Immature natural killer cell (primary cell): ENCODE data around the gene THAP7. TPM values are rescaled to one million over a fixed set of nuclear protein-coding genes. Genes with fewer than 3 reads are reported as not detected.
A peak's percentile ranks its signal among the peaks of the same experiment; 100 is the strongest.
"Not testable (repeated sequence)": the region's sequence is repeated elsewhere in the genome, so short reads cannot be mapped to it uniquely, and the experiment has no call there.

Experiments used
- DNase-seq, 3 donors: peaks; one replicate each; pipeline ENCODE4 v3.0.0; 2022; ENCODE audit warnings: mixed read lengths in 1 of 3
- H3K27ac Mint-ChIP-seq, 6 donors: one replicate each; pipeline ENCODE4 v1.8.0; 2020; ENCODE audit warnings: mixed read lengths in 6 of 6, mild to moderate bottlenecking in 5 of 6, inconsistent platforms in 4 of 6, moderate library complexity in 3 of 6
- H3K27me3 Mint-ChIP-seq, 3 donors: one replicate each; pipeline ENCODE4 v1.8.0; 2020 to 2021; ENCODE audit warnings: low read depth in 3 of 3, mild to moderate bottlenecking in 3 of 3, mixed read lengths in 3 of 3, moderate library complexity in 3 of 3, inconsistent platforms in 1 of 3
- H3K36me3 Mint-ChIP-seq, 3 donors: one replicate each; pipeline ENCODE4 v1.8.0; 2020; ENCODE audit warnings: mixed read lengths in 3 of 3, inconsistent platforms in 2 of 3, mild to moderate bottlenecking in 2 of 3
- H3K4me1 Mint-ChIP-seq, 2 donors: one replicate each; pipeline ENCODE4 v1.8.0; 2020; ENCODE audit warnings: inconsistent platforms in 2 of 2, mild to moderate bottlenecking in 2 of 2, mixed read lengths in 2 of 2, moderate library complexity in 1 of 2
- H3K4me3 Mint-ChIP-seq, 5 donors: one replicate each; pipeline ENCODE4 v1.8.0; 2020; ENCODE audit warnings: mild to moderate bottlenecking in 5 of 5, mixed read lengths in 5 of 5, inconsistent platforms in 3 of 5, moderate library complexity in 3 of 5
- H3K9me3 Mint-ChIP-seq, 6 donors: one replicate each; pipeline ENCODE4 v1.8.0; 2020; ENCODE audit warnings: mild to moderate bottlenecking in 6 of 6, mixed read lengths in 6 of 6, inconsistent platforms in 4 of 6, moderate library complexity in 3 of 6
- polyA plus RNA-seq, 3 donors: library from polyadenylated mRNA; unstranded; fragments of 300-500 nt; fragmentation: Illumina TruSeq; gene quantifications; one replicate each; pipeline ENCODE4 v1.2.3, GENCODE V29; 2021

Gene THAP7, protein sequence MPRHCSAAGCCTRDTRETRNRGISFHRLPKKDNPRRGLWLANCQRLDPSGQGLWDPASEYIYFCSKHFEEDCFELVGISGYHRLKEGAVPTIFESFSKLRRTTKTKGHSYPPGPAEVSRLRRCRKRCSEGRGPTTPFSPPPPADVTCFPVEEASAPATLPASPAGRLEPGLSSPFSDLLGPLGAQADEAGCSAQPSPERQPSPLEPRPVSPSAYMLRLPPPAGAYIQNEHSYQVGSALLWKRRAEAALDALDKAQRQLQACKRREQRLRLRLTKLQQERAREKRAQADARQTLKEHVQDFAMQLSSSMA
- polyA plus RNA-seq = 10 to 100 TPM; 28.9 to 41.4 (median 32.9) TPM

DNA sequence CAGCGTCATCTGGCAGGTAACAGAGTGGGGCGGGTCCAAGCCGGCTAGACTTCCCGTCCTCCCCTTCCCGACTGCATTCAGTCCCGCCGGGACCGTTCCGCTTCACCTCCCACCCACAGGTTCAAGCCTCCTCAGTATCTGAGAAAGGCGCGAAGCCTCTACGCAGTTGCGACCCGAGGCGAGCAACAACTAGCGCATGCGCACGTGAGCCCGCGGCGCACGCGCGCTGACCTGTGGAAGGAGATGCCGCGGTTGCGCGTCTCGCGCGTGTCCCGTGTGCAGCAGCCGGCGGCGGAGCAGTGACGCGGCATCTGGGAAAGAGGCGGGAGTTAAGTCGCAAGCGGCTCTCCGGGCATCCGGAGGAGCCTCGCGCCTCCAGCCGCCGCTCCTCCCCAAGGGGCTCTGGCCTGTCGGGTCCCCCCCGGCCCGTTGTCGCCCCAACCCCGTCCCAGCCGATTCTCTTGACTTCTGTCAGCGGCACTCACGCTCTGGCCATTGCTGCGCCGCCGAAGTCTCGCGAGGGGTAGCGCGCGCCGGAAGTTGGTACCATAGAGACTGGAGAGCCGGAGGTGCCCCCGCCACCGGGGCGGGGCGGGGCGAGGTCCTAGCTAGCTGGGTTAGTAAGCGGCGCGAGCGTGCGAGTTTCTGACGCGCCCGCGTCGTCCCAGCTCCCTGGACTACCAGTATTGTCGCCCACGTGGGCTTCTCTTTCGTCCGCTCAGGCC lies at the start of gene THAP7:
Gene THAP7, minus strand, starts transcription at position 518 of the 725 bp plus-strand sequence. Its CDS starts 207 bp downstream, at position 311.
- Mint-ChIP-seq H3K36me3 (no peaks in the 10 kb centered on the region), H3K4me1 (peaks cover 28 to 35% of the 10 kb centered on the region in 2 donors), H3K4me3 (peak within 1 kb of the TSS; percentile 86 to 98 (median 95))

DNA sequence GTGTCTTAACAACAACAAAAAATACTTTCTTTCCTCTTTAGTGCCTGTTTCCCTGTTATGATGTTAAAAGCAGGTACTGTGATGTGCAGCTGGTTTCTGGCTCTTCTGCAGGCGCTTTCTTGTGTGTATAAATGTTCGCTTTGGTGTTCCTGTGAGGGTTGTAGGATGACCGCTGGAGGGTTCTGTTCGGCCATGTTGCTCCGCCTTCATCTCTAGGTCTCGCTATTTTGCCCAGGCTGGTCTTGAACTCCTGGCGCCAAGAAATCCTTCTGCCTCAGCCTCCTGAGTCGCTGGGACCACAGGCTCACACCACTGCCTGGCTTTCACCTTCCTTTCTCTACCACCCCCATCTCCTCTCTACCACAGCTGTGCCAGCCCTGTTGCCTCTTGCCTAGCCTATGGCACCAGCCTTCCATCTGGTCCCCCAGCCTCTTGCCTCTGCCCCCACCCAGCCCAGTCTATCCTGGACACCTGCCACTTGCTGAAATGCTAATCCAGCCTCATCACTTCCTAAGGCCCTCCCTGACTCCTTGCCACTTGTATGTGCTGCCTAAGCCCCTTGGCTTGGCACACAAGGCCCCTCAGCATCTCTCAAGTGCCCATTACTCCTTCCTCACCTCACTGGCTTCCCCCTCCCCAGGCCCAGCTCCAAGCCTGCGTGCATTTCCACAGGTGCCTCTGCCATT lies 49.4 kb upstream of the THAP7 start:
- no peak for DNase-seq
- H3K4me1 Mint-ChIP-seq = peaks cover 7 to 11% of the 10 kb centered on the region in 2 donors
- peaks cover 0 to 1% (median 0%) of the 10 kb centered on the region in 3 donors for H3K27me3 Mint-ChIP-seq
- H3K9me3 Mint-ChIP-seq = no peaks in the 10 kb centered on the region
- no peaks in the 10 kb centered on the region for H3K36me3 Mint-ChIP-seq
- no peak overlapping the region for H3K4me3 Mint-ChIP-seq
- H3K27ac Mint-ChIP-seq = no peak overlapping the region

More for the DNA sequence above, at the start of gene THAP7:
- Mint-ChIP-seq H3K27me3 (peaks cover 10 to 16% (median 11%) of the 10 kb centered on the region in 3 donors), H3K27ac (peak within 1 kb of the TSS; percentile 97 to 100 (median 99)), H3K9me3 (no peaks in the 10 kb centered on the region)
- DNase-seq = peak; percentile 97 to 98 (median 98)

DNA sequence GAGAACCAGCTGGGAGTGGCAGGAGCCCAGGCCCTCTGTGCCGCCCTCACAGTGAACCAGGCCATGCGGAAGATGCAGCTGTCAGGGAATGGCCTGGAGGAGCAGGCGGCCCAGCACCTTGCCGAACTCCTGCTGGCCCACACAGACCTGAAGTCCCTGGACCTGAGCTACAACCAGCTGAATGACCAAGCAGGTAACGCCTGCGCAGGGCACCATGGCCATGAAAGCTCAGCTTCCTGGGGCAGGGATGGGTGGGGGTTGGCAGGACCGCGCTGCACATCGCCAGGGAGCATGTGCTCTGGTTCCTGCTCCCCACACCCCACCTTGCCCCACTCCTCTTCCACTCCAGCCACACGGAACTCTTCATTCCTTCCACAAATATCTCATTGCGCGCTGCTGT lies 47.0 kb upstream of the THAP7 start:
- H3K4me1 Mint-ChIP-seq = peaks cover 17 to 19% of the 10 kb centered on the region in 2 donors
- H3K4me3 Mint-ChIP-seq, H3K27ac Mint-ChIP-seq, H3K36me3 Mint-ChIP-seq, DNase-seq, H3K9me3 Mint-ChIP-seq: not testable (repeated sequence)
- peaks cover 5 to 10% (median 7%) of the 10 kb centered on the region in 3 donors for H3K27me3 Mint-ChIP-seq

DNA sequence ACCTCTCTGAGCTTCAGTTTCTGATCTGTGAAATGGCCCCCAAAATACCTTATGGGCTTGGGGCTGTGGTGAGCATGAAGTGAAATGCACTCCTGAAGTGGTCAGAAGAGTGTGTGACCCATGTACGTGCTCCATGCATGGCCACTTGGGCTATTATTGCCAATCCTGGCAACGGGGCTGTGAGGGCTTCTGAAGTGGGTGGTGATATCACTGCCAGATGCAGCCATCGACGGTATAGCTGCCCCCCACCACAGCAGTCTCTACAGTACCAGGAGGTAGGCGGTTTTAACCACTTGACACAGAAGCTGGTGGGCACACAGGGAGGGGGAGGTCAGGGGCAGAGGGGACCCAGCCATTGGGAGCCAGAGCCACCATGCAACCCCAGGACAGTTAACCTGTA lies 46.5 kb upstream of the THAP7 start:
- peaks cover 5 to 12% (median 8%) of the 10 kb centered on the region in 3 donors for H3K27me3 Mint-ChIP-seq
- H3K27ac Mint-ChIP-seq = peak overlapping the region in 2 of 6 donors; percentile 26 to 34
- not testable (repeated sequence) for H3K4me3 Mint-ChIP-seq, H3K36me3 Mint-ChIP-seq, DNase-seq, H3K9me3 Mint-ChIP-seq
- H3K4me1 Mint-ChIP-seq = peaks cover 18 to 22% of the 10 kb centered on the region in 2 donors

DNA sequence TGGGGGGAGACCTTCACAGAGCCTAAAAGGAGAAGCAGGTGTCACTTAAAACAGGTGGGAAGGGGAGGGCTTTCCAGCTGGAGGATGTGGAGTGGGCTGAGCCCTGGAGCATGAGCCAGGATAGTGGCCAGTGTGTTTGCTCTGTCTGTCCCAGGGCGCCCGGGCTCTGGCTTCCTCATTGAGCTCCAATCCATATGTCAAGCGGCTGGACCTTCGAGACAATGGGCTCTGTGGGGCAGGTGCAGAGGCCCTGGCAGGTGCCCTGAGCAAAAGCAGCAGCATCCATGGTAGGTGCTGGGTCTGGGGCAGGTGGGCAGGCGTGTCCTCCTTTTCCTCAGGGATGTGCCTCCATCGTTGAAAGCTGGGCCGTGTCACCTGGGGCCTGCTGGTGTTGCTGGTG lies 45.8 kb upstream of the THAP7 start:
- H3K27ac Mint-ChIP-seq = peak overlapping the region in 1 of 6 donors; percentile 34

DNA sequence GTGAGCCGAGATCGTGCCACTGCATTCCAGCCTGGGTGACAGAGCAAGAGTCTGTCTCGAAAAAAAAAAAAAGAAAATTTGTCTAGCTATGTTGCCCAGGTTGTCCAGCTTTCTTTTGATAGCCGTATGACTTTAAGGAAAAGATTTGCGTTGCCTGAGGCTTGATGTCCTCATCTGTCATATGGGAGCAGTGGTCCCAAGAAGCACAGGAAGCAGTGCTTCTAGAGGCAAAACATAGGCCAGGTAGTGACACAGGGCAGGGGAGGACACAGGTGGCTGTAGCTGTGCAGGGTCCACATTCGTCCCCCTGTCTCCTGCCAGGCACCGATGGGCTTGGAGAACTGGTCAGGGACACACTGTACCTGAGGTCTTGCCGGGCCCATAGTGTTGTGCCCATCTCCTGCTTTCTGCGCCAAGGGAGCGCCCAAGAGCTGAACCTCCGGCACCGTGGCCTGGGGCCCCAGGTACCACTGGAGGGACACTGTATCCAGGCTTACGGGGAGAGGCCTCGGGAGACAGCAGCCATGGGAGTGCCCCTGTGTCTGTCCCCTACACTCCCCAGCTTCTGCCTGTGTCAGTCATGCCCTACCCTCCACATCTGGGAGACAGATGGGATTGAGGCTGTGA lies 45.2 kb upstream of the THAP7 start:
- Mint-ChIP-seq H3K9me3 (no peaks in the 10 kb centered on the region), H3K27ac (peak overlapping the region in 2 of 6 donors; percentile 31 to 34), H3K4me1 (peaks cover 24 to 27% of the 10 kb centered on the region in 2 donors), H3K36me3 (no peaks in the 10 kb centered on the region), H3K4me3 (no peak overlapping the region), H3K27me3 (peaks cover 5 to 15% (median 10%) of the 10 kb centered on the region in 3 donors)
- DNase-seq = no peak

More for the DNA sequence above, 45.8 kb upstream of the THAP7 start:
- peaks cover 5 to 15% (median 10%) of the 10 kb centered on the region in 3 donors for H3K27me3 Mint-ChIP-seq
- no peak overlapping the region for H3K4me3 Mint-ChIP-seq
- no peaks in the 10 kb centered on the region for H3K9me3 Mint-ChIP-seq
- H3K4me1 Mint-ChIP-seq = peaks cover 24 to 27% of the 10 kb centered on the region in 2 donors
- DNase-seq = no peak
- no peaks in the 10 kb centered on the region for H3K36me3 Mint-ChIP-seq

GRCh38 chr22:21045585-21046294 lies 43.8 kb upstream of the THAP7 start, which contains the start of gene LRRC74B:
LRRC74B (plus strand) TSS chr22:21045946; CDS start chr22:21045987, 41 bp downstream.
- H3K27me3 Mint-ChIP-seq = peaks cover 5 to 15% (median 10%) of the 10 kb centered on the region in 3 donors
- H3K27ac Mint-ChIP-seq = peak within 1 kb of the TSS in 5 of 6 donors; percentile 84 to 93 (median 91)

DNA sequence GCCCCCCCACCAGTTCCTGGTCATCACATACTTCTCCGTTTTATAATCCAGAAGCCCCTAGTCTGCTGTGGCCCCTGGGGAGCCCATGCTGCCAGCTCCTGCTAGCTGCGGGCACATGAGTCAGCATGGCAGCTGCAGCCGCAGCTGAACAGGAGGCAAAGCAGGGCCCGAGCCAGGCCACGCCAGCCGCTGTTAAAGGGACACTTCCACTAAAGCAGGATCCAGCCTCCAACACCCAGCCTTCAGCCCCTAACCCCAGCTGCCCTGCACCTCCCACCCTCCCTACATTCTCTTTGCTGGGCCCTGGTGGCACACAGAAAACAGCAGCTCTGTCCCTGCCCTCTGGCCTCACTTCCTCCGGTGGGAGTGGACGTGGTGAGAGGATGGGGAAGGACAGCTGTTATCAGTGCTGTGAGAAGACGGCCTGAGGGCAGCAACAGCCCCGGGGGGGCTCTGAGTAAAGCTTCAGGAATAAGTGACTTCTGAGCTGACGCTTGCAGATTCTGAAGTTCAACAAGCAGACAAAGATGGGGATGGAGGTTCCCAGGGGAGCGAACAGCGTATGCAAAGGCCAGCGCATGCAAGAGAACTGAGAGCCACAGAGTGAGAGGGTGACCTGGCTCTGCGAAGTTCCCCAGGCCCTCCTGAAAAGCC lies 43.1 kb upstream of the THAP7 start:
- Mint-ChIP-seq H3K27me3 (peaks cover 5 to 15% (median 10%) of the 10 kb centered on the region in 3 donors), H3K9me3 (no peaks in the 10 kb centered on the region), H3K4me3 (peak overlapping the region; percentile 67 to 80 (median 71)), H3K4me1 (peaks cover 24 to 27% of the 10 kb centered on the region in 2 donors), H3K27ac (peak overlapping the region in 5 of 6 donors; percentile 84 to 93 (median 91)), H3K36me3 (no peaks in the 10 kb centered on the region)
- DNase-seq = no peak

More at GRCh38 chr22:21045585-21046294, 43.8 kb upstream of the THAP7 start, which contains the start of gene LRRC74B:
- DNase-seq = peak; percentile 78 to 83 (median 80)
- peaks cover 24 to 27% of the 10 kb centered on the region in 2 donors for H3K4me1 Mint-ChIP-seq
- no peaks in the 10 kb centered on the region for H3K36me3 Mint-ChIP-seq
- no peaks in the 10 kb centered on the region for H3K9me3 Mint-ChIP-seq
- H3K4me3 Mint-ChIP-seq = peak within 1 kb of the TSS; percentile 67 to 80 (median 71)

GRCh38 chr22:21043860-21044535 lies 42.1 kb upstream of the THAP7 start:
- no peak overlapping the region for H3K4me3 Mint-ChIP-seq
- peaks cover 5 to 15% (median 10%) of the 10 kb centered on the region in 3 donors for H3K27me3 Mint-ChIP-seq
- H3K36me3 Mint-ChIP-seq = no peaks in the 10 kb centered on the region
- no peaks in the 10 kb centered on the region for H3K9me3 Mint-ChIP-seq
- peak overlapping the region in 1 of 6 donors; percentile 44 for H3K27ac Mint-ChIP-seq
- no peak for DNase-seq
- peaks cover 24 to 27% of the 10 kb centered on the region in 2 donors for H3K4me1 Mint-ChIP-seq

GRCh38 chr22:21042978-21043859 lies 41.3 kb upstream of the THAP7 start:
- H3K36me3 Mint-ChIP-seq = no peaks in the 10 kb centered on the region
- H3K27ac Mint-ChIP-seq = peak overlapping the region in 3 of 6 donors; percentile 44 to 83 (median 53)
- peaks cover 24 to 27% of the 10 kb centered on the region in 2 donors for H3K4me1 Mint-ChIP-seq
- H3K9me3 Mint-ChIP-seq = no peaks in the 10 kb centered on the region
- peaks cover 5 to 15% (median 10%) of the 10 kb centered on the region in 3 donors for H3K27me3 Mint-ChIP-seq
- DNase-seq = no peak
- H3K4me3 Mint-ChIP-seq = peak overlapping the region in 1 of 5 donors; percentile 6

DNA sequence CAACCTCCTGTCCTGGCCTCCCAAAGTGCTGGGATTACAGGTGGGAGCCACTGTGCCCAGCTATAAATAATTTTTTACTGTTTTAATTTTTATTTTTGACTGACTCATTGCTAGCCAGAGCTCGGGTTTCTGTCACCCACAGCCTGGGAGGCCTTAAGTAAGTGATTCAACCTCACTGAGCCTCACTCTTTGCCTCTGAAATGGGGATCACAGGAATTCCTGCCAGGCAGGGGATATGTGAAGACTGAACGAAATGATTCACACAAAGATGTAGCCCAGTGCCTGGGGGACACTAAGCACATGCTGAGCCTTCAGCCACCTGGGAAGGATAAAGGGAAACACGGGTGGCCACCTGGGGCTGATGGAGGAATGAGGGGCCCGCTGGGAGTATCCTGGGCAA lies 40.0 kb upstream of the THAP7 start:
- Mint-ChIP-seq H3K27me3 (peaks cover 5 to 15% (median 10%) of the 10 kb centered on the region in 3 donors), H3K4me3 (no peak overlapping the region), H3K27ac (no peak overlapping the region), H3K9me3 (no peaks in the 10 kb centered on the region), H3K4me1 (peaks cover 24 to 27% of the 10 kb centered on the region in 2 donors), H3K36me3 (no peaks in the 10 kb centered on the region)
- DNase-seq = no peak
